ENCODE measurements around the gene MACROH2A1. TPM values are rescaled to one million over a fixed set of nuclear protein-coding genes. Genes with fewer than 3 reads are reported as not detected.

Gene MACROH2A1
- polyA plus RNA-seq, 1 of the 3 experiments (the other 2 are of a cell fraction): 165 TPM

DNA sequence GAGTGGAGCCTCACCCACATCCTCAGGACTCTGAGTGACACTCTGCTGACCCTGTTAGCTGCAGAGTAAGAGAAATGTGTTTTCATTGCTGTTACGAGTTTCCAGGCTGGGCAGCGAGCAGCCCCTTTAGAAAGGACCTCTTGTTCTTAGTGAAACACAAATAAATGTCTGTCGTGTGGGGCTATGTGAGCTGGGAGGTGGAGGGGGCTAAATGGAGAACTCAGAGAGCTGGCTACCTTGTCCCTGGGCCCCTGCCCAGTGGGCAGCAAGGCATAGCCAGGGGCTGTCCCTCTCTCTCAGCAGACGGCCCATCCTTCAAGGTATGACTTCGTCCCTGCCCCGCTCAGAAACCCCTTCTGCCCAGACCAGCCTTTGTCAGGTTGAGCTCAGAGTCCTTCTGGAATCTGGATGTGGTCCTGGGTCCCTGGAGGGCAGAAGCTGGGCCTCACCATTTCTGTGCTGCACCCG is 38.0 kb upstream of the MACROH2A1 start:
- no peak for TF ChIP-seq FOXJ3 (CRISPR knock-in tag; IDR thresholded peaks at IDR 0.05)
- TF ChIP-seq RXRA (IDR thresholded peaks at IDR 0.05; ENCODE audit: borderline replicate concordance, low read depth): no peak
- TF ChIP-seq, protein P1, sequence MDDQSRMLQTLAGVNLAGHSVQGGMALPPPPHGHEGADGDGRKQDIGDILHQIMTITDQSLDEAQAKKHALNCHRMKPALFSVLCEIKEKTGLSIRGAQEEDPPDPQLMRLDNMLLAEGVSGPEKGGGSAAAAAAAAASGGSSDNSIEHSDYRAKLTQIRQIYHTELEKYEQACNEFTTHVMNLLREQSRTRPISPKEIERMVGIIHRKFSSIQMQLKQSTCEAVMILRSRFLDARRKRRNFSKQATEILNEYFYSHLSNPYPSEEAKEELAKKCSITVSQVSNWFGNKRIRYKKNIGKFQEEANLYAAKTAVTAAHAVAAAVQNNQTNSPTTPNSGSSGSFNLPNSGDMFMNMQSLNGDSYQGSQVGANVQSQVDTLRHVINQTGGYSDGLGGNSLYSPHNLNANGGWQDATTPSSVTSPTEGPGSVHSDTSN (IDR thresholded peaks at IDR 0.05): no peak
- TF ChIP-seq NFIC (IDR thresholded peaks at IDR 0.05; ENCODE audit: borderline replicate concordance): no peak
- TF ChIP-seq MXI1 (IDR thresholded peaks at IDR 0.05; ENCODE audit: low read depth, low read length): no peak
- no peak for TF ChIP-seq YY1 (IDR thresholded peaks at IDR 0.05; ENCODE audit: low read depth)
- no peak for TF ChIP-seq SIN3A (IDR thresholded peaks at IDR 0.05; ENCODE audit: borderline replicate concordance, low read depth, low read length)
- TF ChIP-seq, protein P2, sequence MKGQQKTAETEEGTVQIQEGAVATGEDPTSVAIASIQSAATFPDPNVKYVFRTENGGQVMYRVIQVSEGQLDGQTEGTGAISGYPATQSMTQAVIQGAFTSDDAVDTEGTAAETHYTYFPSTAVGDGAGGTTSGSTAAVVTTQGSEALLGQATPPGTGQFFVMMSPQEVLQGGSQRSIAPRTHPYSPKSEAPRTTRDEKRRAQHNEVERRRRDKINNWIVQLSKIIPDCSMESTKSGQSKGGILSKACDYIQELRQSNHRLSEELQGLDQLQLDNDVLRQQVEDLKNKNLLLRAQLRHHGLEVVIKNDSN (IDR thresholded peaks at IDR 0.05; ENCODE audit: borderline replicate concordance, low read depth): no peak
- H3K9me2 ChIP-seq: no peaks in the 10 kb centered on the region
- no peaks in the 10 kb centered on the region for H3K79me2 ChIP-seq (ENCODE audit: insufficient read depth)
- H3K36me3 ChIP-seq (replicated peaks in 1 of 2; ENCODE audit: control insufficient read depth in 1 of 2, insufficient read depth in 2 of 2, low read length in 1 of 2): no peaks in the 10 kb centered on the region
- H3K4me2 ChIP-seq: no peak overlapping the region
- H4K20me1 ChIP-seq (ENCODE audit: insufficient read depth): no peaks in the 10 kb centered on the region
- H3K9me3 ChIP-seq: no peaks in the 10 kb centered on the region
- H3F3A ChIP-seq (replicated peaks; ENCODE audit: insufficient read depth): no peaks in the 10 kb centered on the region
- ChIA-PET POLR2A (no interaction called here), CTCF (interaction anchor here (0.6 to 9.6 kb wide), 7 partner anchors 12 to 210 kb away, joined by 3 to 60 read pairs (median 4); no protein-coding TSS in a partner anchor)
- no peak overlapping the region for H3K4me3 ChIP-seq (ENCODE audit: low read depth in 2 of 2, low read length in 1 of 2)
- H2AFZ ChIP-seq (ENCODE audit: low read depth): no peak overlapping the region
- no peak overlapping the region for H3K9ac ChIP-seq
- WGBS (ENCODE audit: low lambda C conversion rate): 76% methylated on average over 6 of the region's 7 CpGs
- H3K27me3 ChIP-seq (ENCODE audit: insufficient read depth): no peaks in the 10 kb centered on the region
- H3K4me1 ChIP-seq (ENCODE audit: control insufficient read depth in 1 of 2, insufficient read depth in 2 of 2, low read depth in 1 of 2, low read length in 1 of 2): peaks cover 0 to 42% of the 10 kb centered on the region in 2 experiments; a peak in 1 of 4 replicates
- no peak overlapping the region for H3K27ac ChIP-seq (ENCODE audit: low read depth in 2 of 2, low read length in 1 of 2)
- no peak for DNase-seq

DNA sequence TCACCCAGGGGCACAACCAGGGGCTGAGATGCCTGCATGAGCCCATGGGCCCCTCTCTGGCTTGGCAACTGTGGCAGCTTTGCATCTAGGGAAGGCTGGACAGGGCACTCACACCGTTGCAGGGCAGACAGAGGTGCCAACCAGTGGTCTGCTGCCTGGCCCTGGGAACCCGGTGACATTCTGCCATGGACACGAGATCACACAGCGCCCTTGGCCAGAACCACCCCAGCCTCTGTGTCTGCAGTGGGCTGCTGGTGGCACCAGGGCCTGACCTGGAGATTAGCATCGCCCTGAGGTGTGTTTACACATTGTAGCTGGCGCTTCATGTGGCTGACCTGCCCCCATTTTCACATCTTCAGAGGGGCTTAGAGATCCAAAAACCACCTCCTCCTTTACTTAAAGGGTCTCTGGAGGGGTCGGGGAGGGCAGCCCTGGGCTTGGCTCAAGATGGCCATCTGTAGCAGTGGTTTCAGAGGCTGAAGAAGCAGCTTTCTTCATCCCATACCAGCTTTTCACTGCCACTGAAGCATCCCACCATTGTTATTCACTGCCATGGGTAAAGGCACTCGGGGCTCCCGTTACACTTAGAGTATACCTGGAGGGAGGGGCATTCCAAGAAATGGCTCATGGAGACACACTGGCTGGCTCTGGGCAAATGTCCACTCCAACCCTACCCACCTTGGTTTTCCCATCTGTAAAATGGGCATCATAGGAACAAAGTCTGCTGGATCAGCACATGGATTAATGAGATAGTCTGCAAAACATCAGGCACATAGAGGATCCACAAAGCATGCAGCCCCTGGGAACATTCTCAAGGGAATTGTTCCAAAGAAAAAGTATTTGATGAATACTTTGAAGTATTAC is 36.7 kb upstream of the MACROH2A1 start:
- H3K4me2 ChIP-seq: no peak overlapping the region
- no peak overlapping the region for H3K4me3 ChIP-seq (ENCODE audit: low read depth in 2 of 2, low read length in 1 of 2)
- ChIA-PET POLR2A (no interaction called here), CTCF (interaction anchor here (1.0 to 9.6 kb wide), 5 partner anchors 10 to 30 kb away, joined by 3 to 56 read pairs (median 4); no protein-coding TSS in a partner anchor)
- H3F3A ChIP-seq (replicated peaks; ENCODE audit: insufficient read depth): no peaks in the 10 kb centered on the region
- no peaks in the 10 kb centered on the region for H3K9me2 ChIP-seq
- H3K9ac ChIP-seq: no peak overlapping the region
- DNase-seq: peak; percentile 49
- H4K20me1 ChIP-seq (ENCODE audit: insufficient read depth): no peaks in the 10 kb centered on the region
- no peak overlapping the region for H2AFZ ChIP-seq (ENCODE audit: low read depth)
- TF ChIP-seq SIN3A (IDR thresholded peaks at IDR 0.05; ENCODE audit: borderline replicate concordance, low read depth, low read length): no peak
- TF ChIP-seq RAD21 (IDR thresholded peaks at IDR 0.05; ENCODE audit: low read length): no peak
- no peak for TF ChIP-seq GABPA (IDR thresholded peaks at IDR 0.05; ENCODE audit: low read depth)
- no peak for TF ChIP-seq ELF1 (IDR thresholded peaks at IDR 0.05)
- H3K79me2 ChIP-seq (ENCODE audit: insufficient read depth): no peaks in the 10 kb centered on the region
- H3K27me3 ChIP-seq (ENCODE audit: insufficient read depth): no peaks in the 10 kb centered on the region
- WGBS (ENCODE audit: low lambda C conversion rate): 75% methylated on average over 5 of the region's 9 CpGs
- H3K9me3 ChIP-seq: no peaks in the 10 kb centered on the region
- H3K36me3 ChIP-seq (replicated peaks in 1 of 2; ENCODE audit: control insufficient read depth in 1 of 2, insufficient read depth in 2 of 2, low read length in 1 of 2): no peaks in the 10 kb centered on the region
- peaks cover 0 to 41% of the 10 kb centered on the region in 2 experiments; a peak in 1 of 4 replicates for H3K4me1 ChIP-seq (ENCODE audit: control insufficient read depth in 1 of 2, insufficient read depth in 2 of 2, low read depth in 1 of 2, low read length in 1 of 2)
- H3K27ac ChIP-seq (ENCODE audit: low read depth in 2 of 2, low read length in 1 of 2): no peak overlapping the region

Data from SK-N-SH (cell line).